Urothelium cell line (cell line): ENCODE data around the gene RAET1G.
"Not testable (repeated sequence)": the region's sequence is repeated elsewhere in the genome, so short reads cannot be mapped to it uniquely, and the experiment has no call there.

Experiments
- DNase-seq: peaks from one replicate; pipeline ENCODE4 v3.0.0; 2011; ENCODE audit warnings: low spot score, mixed read lengths
- FAIRE-seq: peaks from 2 replicates; lab custom pipeline; 2011; peaks lifted over from hg19 to GRCh38; lab: Jason Lieb, UNC

RAET1G gene

DNA sequence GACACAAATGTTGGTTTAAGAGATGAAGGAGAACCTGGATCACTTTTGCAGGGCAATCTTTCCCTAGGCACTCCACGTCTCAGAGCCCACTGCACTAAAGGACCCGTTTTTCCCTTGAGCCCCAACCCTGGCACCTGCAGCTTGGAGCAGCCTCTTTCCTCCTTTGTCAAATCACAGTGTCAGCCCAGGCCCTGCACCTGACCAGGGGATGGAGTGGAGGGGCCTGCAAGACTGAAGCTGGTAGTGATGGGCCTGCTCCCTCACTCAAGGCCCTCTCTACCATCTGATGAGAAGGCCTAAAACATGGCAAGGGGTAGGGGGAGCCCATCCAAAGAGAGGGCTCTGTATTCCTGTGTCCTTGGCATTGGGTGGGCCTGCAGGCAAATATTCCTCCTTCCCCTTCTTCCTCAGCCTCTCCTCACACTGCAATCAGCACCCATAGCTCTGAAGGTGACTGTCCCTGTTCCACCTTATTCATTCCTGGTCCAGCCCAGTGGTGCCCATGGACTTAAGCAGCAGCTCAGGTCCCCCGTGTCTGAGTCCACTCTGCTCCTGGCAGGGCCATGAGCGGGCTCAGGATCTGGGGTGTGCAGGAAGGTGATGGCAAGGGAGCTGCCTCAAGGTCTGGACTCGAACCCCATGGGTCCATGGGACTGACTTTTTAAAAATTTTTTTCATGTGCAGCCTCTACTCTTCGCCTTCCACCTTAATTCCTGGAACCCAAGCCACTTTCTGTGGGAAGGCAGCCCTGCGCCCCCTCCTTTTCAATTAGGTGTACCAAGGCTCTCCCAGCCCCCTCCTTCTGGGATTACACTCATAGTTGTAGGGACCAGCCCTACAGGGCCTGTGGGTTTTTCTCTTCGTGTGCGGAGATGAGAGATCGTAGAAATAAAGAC is 6.7 kb downstream of the RAET1G start:
- FAIRE-seq (no peak), DNase-seq (no peak)

DNA sequence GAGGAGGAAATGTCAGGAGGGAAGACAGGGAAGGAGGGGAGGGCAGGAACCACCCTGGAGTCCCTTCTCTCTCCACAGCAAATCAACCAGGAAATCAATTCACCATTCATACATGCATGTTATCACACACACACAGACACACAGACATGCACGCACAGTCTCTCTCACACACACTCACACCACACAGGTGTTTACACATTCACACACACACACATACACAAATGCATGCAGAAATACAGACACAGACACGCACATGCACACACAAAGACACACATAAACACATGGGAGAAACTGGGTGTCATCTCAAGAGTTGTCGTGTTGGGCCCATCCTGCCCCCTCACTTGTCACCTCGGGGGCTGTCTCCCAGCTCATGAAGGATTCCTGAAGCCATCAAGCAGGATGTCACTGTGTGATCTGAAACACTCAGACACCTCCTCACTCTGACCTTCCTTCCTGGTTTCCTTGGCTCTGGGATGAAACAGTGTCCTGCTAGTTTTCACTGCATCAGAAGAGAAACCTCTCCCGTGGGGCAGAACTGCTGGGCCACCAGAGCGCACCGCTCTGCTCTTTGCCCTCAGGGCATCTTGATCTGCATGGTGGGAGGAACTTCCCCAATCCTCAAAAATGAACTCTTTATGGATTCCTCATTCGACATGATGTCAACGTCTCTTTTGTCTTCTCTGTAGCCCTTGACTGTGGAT is 9.2 kb downstream of the RAET1G start:
- FAIRE-seq (no peak), DNase-seq (no peak)

DNA sequence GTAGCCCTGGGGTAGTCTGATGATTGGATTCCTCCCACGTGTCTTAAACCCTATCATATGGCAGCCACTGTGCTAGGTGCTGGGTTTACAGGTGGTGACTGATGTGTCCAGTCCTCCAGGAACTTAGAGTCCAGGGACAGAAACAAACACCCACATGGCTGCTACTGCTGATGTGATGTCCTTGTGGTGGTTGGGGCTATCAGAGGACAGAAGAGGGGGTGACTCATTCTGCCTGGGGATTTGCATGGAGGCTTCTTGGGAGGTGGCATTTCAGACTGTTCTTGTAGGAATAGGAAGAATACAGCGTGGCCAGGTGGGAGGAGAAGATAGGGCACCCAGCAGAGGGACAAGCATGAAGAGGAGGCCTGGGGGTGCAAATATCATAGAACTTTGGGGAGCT is 9.8 kb downstream of the RAET1G start:
- DNase-seq (no peak), FAIRE-seq (no peak)

DNA sequence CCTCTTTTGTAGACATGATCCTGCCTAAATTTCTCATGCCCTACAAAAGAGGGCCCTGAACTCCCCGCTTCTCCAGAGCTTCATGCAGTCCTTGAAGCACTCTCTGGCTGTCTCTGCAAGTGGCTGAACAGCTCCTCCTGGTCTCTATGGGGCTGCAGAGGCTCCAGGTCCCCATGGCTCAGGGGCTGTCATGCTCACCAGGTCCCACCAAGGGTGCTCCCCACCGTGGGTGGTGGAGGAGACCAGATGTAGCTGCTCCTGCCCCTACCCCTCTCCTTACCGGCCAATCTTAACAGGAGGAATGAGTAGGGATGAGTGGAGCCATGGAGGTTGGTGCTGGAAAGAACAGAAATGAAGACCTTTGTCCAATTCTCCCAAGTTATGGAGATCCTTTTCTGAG is 10.2 kb downstream of the RAET1G start:
- not testable (repeated sequence) for FAIRE-seq, DNase-seq

GRCh38 chr6:149910721-149911151 is 12.2 kb downstream of the RAET1G start:
- FAIRE-seq (no peak), DNase-seq (no peak)

- FAIRE-seq = no peak
These were observed 13.0 kb downstream of the RAET1G start for GRCh38 chr6:149909701-149910470.

GRCh38 chr6:149908480-149908879 is 14.4 kb downstream of the RAET1G start:
- not testable (repeated sequence) for FAIRE-seq, DNase-seq

More at GRCh38 chr6:149909701-149910470, 13.0 kb downstream of the RAET1G start:
- DNase-seq = no peak

- FAIRE-seq = no peak
These were observed 15.6 kb downstream of the RAET1G start for GRCh38 chr6:149907317-149907716.

DNA sequence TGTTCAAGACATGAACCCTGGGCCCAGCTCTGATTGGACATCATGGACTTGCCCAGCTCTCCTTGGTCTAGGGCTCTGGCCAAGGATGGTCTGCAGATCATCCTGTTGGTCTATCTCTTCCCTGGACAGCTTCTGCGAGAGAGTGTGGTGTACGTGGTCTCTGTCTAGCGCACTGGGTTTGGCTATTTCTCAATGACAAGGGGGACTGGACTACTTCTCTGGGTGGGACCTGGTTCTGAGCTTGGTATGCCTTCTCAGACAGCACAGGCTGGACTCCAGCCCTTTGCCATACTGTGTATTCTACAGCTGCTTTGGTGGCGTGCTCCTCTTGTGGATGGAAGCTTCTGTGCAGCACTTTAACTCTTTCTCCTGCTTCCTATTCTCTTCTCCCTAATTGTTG is 16.5 kb downstream of the RAET1G start:
- DNase-seq (no peak), FAIRE-seq (no peak)

More at GRCh38 chr6:149907317-149907716, 15.6 kb downstream of the RAET1G start:
- DNase-seq = no peak

GRCh38 chr6:149905911-149906371 is 17.0 kb downstream of the RAET1G start:
- no peak for FAIRE-seq
- no peak for DNase-seq

GRCh38 chr6:149905371-149905910 is 17.5 kb downstream of the RAET1G start:
- no peak for FAIRE-seq
- DNase-seq = no peak

DNA sequence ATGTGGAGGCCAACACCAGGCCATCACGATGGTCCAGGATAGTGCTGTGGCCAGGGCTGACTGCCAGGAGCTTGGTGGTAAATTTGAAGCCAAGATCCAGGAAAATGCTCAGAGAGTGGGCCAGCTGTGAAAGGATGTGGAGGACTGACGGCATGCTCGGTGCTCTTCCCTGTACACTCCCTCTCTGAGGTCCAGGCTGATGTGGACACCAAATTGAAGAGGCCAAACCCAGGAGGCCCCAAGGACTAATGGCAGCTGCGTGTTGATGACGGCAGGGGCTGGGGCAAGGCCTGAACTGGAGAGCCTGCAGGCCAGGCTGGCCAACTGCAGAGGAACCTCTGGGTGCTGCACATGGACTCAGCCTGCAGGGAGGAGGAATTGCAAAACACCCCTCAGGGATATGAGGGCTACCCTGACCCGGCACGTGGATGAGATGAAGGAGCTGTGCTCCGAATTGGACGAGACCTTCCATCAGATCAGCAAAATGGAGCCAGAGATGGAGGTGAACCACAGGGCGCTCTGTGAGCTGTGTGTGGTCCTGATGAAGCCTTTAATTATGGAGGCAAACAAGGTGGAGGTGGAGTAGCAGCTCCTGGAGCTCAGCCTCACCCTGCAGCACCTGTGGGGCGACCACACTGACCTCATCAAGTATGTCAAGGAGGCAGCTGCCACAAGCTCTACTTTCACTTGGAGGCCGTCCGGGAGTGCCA is 18.1 kb downstream of the RAET1G start:
- DNase-seq = no peak
- FAIRE-seq = no peak

DNA sequence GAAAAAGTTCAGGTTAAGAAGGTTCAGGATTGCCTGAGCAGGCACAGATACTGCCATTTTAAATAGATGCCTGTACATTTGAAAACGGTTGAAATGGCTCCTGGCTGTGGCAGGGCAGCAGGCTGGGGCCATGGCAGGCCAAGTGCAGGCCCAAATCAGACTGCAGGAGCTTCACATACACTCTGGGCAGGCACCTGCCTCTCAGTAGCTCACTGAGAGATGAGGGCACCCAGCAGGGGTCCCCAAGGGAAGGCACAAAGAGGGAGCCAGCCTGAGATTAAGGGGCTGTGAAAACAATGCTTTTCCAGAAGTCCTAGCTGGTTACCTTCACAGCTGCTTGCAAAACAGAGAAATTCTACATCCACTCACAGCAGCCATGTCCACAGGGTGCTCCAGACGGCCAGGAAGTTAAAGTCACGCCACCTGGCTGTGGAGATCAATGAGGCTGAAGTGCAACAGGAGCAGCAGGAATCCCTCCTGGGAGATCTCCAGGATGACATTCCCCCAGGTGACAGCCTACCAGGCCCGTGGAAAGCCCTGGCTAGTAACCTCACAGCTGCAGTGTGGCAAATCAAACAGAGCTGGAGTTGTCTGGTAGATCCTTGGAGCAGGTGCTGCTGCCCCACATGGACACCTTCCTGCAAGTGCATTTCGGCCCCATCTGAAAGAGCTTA is 18.8 kb downstream of the RAET1G start:
- DNase-seq (no peak), FAIRE-seq (no peak)

DNA sequence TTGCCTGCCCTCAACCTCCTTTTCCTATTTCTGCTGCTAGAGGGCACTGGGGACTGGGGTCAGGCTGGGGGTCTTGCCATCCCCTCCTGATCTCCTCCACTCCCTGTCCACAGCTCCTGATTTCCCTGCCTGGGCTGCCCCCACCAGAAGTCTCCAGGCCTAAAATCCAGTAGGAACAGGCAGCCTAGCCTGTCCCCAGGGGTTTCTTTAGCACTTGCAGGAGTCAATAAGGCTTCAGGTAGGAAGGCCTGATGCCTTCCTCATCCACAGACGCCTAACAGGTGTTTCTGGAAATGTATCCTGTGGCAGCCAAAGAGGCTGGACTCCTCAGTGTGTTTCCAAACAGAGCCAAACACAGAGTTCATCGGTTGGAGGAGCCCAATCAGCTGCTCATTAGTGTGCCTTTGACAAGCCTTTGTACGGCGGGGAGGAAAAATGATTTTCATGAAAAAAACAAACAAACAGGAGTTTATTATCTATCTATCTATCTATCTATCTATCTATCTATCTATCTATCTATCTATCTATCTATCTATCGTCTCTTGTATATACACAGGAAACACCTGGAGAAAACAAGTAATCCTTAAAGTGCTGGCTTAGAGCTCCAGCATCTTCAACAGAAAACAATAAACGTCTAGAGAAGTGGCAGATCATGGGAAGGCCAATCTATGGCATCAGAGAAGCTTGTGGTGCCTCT is 21.3 kb downstream of the RAET1G start:
- FAIRE-seq = no peak

DNA sequence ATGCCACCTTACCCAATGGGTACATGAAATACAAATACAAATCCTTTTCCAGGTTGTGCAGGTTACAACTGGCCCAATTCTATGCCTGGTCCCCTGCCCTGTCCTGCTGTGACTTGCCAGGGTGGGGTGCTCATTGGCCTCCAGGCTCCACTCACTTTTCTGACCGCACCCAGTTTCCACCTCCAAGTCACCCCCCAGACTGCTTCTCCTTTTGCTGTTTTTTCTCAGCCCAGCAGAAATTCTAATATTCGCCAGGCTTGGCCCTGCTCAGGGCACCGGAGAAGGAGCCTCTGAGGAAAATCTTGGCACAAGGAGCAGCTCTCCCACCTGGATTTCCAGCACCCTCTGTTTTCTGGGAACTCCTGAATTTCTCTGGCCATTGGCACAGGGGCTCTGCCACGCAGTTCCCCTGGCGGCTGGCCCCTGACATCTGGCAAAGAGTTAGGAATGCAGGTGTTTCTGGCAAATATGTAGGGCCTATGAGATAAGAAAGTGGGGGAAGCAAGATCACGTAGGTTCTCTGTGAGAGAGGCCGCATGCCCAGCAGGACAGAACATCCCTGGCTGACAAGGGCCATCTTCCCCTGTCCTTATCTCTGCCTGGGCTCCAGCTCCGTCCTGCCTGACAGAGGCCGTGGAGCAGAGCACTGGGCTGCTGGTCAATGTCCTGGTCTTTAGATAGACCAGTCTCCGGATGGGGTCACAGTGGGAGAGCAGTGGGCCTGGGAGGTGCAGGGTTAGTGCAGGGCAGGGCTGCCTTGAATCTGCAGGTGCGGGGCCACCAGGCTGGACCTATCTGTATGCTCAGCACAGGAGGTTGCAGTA is 22.1 kb downstream of the RAET1G start:
- FAIRE-seq = no peak
- no peak for DNase-seq

More for the DNA sequence above, 21.3 kb downstream of the RAET1G start:
- no peak for DNase-seq

DNA sequence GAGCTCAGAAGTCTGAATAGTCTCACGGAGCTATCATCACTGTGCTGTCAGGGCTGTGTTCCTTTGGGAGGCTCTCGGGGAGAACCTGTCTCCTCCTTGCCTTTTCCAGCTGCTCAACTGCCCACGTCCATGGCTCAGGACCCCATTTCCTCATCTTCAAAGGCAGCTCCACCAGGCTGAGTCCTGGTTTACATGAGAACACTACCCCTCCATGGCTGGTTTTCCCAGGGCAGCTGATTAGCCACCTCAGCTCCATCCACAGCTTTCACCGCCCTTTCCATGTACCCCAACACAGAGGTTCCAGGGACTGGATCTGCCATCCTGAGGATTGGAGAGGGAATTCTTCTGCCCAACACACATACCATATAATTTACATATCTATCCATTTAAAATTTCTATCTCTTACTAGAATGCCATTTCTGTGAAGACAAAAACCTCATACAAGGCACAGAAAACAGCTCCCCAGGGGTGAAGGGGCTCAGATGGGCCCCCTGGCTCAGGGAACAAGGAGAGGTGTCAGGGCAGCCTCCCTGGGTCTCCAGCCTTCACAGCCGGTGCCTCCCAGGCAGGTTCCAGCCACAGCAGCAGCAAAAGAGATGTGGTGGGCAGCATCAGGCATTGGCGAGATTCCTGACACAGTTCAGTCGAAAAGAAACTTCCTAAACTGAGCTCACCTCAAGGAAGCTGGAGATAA is 22.8 kb downstream of the RAET1G start:
- DNase-seq (no peak), FAIRE-seq (no peak)

DNA sequence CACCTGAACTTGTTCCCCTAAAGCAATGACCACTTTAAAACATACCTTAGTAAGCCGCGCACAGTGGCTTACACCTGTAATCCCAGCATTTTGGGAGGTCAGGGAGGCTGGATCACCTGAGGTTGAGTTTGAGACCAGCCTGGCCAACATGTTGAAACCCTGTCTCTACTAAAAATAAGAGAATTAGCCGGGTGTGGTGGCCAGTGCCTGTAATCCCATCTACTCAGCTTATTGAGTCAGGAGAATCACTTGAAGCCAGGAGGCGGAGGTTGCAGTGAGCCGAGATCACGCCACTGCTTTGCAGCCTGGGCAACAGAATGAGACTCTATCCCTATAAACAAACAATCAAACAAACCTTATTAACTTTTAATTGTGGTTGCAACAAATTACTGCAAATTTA is 23.4 kb downstream of the RAET1G start:
- DNase-seq (no peak), FAIRE-seq (no peak)

GRCh38 chr6:149898966-149899365 is 24.0 kb downstream of the RAET1G start:
- DNase-seq (no peak), FAIRE-seq (no peak)
